ENCODE results near the gene STAP2. TPM values are rescaled to one million over a fixed set of nuclear protein-coding genes. Genes with fewer than 3 reads are reported as not detected.

STAP2 gene
- total and polyA plus RNA-seq, 2 donors (not counting 3 experiments of a cell fraction or from before 2014, with no cell fraction given): 12.2 to 21.7 TPM

- no TSS peak for BruUV-seq (replicated peaks)
- no peaks in the 10 kb centered on the region for H3K36me3 ChIP-seq (ENCODE audit: control insufficient read depth in 2 of 2, extremely low read depth in 1 of 2, insufficient read depth in 2 of 2, low read length in 2 of 2)
- ChIA-PET POLR2A (no interaction called here), CTCF (interaction anchor here (0.6 to 3.3 kb wide), 4 partner anchors 12 to 73 kb away, joined by 3 to 24 read pairs (median 6); no protein-coding TSS in a partner anchor)
- intact Hi-C loops (cut with micrococcal nuclease) (no loop called here), dilution Hi-C loops (cut with MboI; ENCODE audit: extremely low pct_ligation_motif_present, low sequenced_read_pairs) (no loop called here)
- no peaks in the 10 kb centered on the region for H4K20me1 ChIP-seq (replicated peaks; ENCODE audit: control insufficient read depth, extremely low read depth, insufficient read depth, low read length)
- FAIRE-seq: no peak
- H3K4me1 ChIP-seq (ENCODE audit: control insufficient read depth, extremely low read depth, insufficient read depth, low read length): no peaks in the 10 kb centered on the region
- no peaks in the 10 kb centered on the region for H3K9me1 ChIP-seq (replicated peaks; ENCODE audit: control insufficient read depth, extremely low read depth, insufficient read depth, low read length)
- no peak overlapping the region for H3K9ac ChIP-seq (replicated peaks; ENCODE audit: extremely low read depth, insufficient read depth, low read length)
- no peak overlapping the region for H2AFZ ChIP-seq (ENCODE audit: low read depth, low read length)
- no peak overlapping the region for H3K27ac ChIP-seq (ENCODE audit: insufficient read depth, low read depth, low read length)
- no peak overlapping the region for H3K4me3 ChIP-seq (replicated peaks in 1 of 3; ENCODE audit: insufficient read depth in 1 of 3, low read depth in 1 of 3, low read length in 3 of 3)
- H3K9me3 ChIP-seq (replicated peaks; ENCODE audit: control insufficient read depth, insufficient read depth, low read length): no peaks in the 10 kb centered on the region
- no peaks in the 10 kb centered on the region for H3K79me2 ChIP-seq (ENCODE audit: control insufficient read depth, insufficient read depth, low read length)
- no peak overlapping the region for H3K4me2 ChIP-seq (ENCODE audit: insufficient read depth, low read length)
- peaks cover 19 to 30% of the 10 kb centered on the region in 2 experiments for H3K27me3 ChIP-seq (ENCODE audit: control insufficient read depth in 2 of 2, insufficient read depth in 2 of 2, low read length in 2 of 2)
- TF ChIP-seq FOS (IDR thresholded peaks at IDR 0.05; ENCODE audit: borderline replicate concordance, insufficient read depth, low read length) (no peak), EZH2 (IDR thresholded peaks at IDR 0.05; ENCODE audit: borderline replicate concordance, low read depth, low read length, severe bottlenecking) (peak; percentile 90)
- DNase-seq (ENCODE audit: low read depth, low spot score): no peak
Observed at GRCh38 chr19:4279530-4280422, 58.9 kb downstream of the STAP2 start.

- H2AFZ ChIP-seq (ENCODE audit: low read depth, low read length): no peak overlapping the region
- no peaks in the 10 kb centered on the region for H3K4me1 ChIP-seq (ENCODE audit: control insufficient read depth, extremely low read depth, insufficient read depth, low read length)
- intact Hi-C loops (cut with micrococcal nuclease): no loop called here
- dilution Hi-C loops (cut with MboI; ENCODE audit: extremely low pct_ligation_motif_present, low sequenced_read_pairs): no loop called here
- H3K27me3 ChIP-seq (ENCODE audit: control insufficient read depth in 2 of 2, insufficient read depth in 2 of 2, low read length in 2 of 2): peaks cover 19 to 30% of the 10 kb centered on the region in 2 experiments
- no peak overlapping the region for H3K9ac ChIP-seq (replicated peaks; ENCODE audit: extremely low read depth, insufficient read depth, low read length)
- DNase-seq (ENCODE audit: low read depth, low spot score) (no peak), FAIRE-seq (no peak)
- BruUV-seq (replicated peaks): no TSS peak
- TF ChIP-seq EZH2 (IDR thresholded peaks at IDR 0.05; ENCODE audit: borderline replicate concordance, low read depth, low read length, severe bottlenecking) (no peak), POLR2A (IDR thresholded peaks at IDR 0.05; ENCODE audit: low read depth, low read length) (no peak), POLR2AphosphoS5 (IDR thresholded peaks at IDR 0.05; ENCODE audit: insufficient read depth, low read depth, low read length) (no peak), JUN (IDR thresholded peaks at IDR 0.05; ENCODE audit: borderline replicate concordance, insufficient read depth, insufficient read length, low read depth) (no peak), MYC (IDR thresholded peaks at IDR 0.05; ENCODE audit: low read depth, low read length) (no peak), CTCF (IDR thresholded peaks at IDR 0.05; ENCODE audit: extremely low read depth in 1 of 2, insufficient read depth in 1 of 2, low read depth in 1 of 2, low read length in 2 of 2) (no peak), FOS (IDR thresholded peaks at IDR 0.05; ENCODE audit: borderline replicate concordance, insufficient read depth, low read length) (no peak), MAX (IDR thresholded peaks at IDR 0.05; ENCODE audit: insufficient read depth, insufficient read length) (no peak), GATA2 (IDR thresholded peaks at IDR 0.05; ENCODE audit: insufficient read depth, insufficient read length, low read depth, low read length) (no peak)
- H3K4me3 ChIP-seq (replicated peaks in 1 of 3; ENCODE audit: insufficient read depth in 1 of 3, low read depth in 1 of 3, low read length in 3 of 3): no peak overlapping the region
- H3K9me3 ChIP-seq (replicated peaks; ENCODE audit: control insufficient read depth, insufficient read depth, low read length): no peaks in the 10 kb centered on the region
- H3K9me1 ChIP-seq (replicated peaks; ENCODE audit: control insufficient read depth, extremely low read depth, insufficient read depth, low read length): no peaks in the 10 kb centered on the region
- H3K27ac ChIP-seq (ENCODE audit: insufficient read depth, low read depth, low read length): no peak overlapping the region
- CTCF ChIA-PET: interaction anchor here (0.6 to 3.3 kb wide), 3 partner anchors 12 to 244 kb away, joined by 4 to 24 read pairs (median 9); no protein-coding TSS in a partner anchor
- no peaks in the 10 kb centered on the region for H4K20me1 ChIP-seq (replicated peaks; ENCODE audit: control insufficient read depth, extremely low read depth, insufficient read depth, low read length)
- H3K79me2 ChIP-seq (ENCODE audit: control insufficient read depth, insufficient read depth, low read length): no peaks in the 10 kb centered on the region
- no peak overlapping the region for H3K4me2 ChIP-seq (ENCODE audit: insufficient read depth, low read length)
- no peaks in the 10 kb centered on the region for H3K36me3 ChIP-seq (ENCODE audit: control insufficient read depth in 2 of 2, extremely low read depth in 1 of 2, insufficient read depth in 2 of 2, low read length in 2 of 2)
- POLR2A ChIA-PET: no interaction called here
Observed at GRCh38 chr19:4279267-4279529, 59.4 kb downstream of the STAP2 start.
